GM18508 (cell line): Measurements from ENCODE around the gene ITLN2.
"Not testable (repeated sequence)": the region's sequence is repeated elsewhere in the genome, so short reads cannot be mapped to it uniquely, and the experiment has no call there.

Source experiments
- ATAC-seq: cut with Tn5 transposase; IDR thresholded peaks from one replicate; pipeline ENCODE4 v1.9.1; 2021; ENCODE audit warnings: moderate number of reproducible peaks; ENCODE audit not compliant: insufficient read depth, unreplicated experiment

ITLN2 gene

DNA sequence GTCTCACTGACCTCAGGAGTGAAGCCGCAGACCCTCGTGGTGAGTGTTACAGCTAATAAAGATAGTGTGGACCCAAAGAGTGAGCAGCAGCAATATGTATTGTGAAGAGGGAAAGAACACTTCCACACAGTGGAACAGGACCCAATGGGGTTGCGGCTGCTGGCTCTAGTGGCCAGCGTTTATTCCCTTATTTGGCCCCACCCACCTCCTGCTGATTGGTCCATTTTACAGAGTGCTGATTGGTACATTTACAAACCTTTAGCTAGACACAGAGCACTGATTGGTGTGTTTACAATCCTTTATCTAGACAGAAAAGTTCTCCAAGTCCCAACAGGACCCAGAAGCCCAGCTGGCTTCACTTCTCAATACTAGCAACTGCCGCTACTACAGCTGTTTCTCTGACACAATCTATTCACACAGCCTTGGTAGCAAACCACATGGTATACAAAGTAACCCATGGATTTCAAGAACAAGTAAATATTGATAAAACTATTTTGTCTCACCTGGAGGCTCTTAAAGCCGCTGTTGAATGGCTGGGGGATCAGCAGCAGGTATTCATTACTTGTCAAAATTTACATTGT, 44.3 kb downstream of the ITLN2 start:
- no peak for ATAC-seq

DNA sequence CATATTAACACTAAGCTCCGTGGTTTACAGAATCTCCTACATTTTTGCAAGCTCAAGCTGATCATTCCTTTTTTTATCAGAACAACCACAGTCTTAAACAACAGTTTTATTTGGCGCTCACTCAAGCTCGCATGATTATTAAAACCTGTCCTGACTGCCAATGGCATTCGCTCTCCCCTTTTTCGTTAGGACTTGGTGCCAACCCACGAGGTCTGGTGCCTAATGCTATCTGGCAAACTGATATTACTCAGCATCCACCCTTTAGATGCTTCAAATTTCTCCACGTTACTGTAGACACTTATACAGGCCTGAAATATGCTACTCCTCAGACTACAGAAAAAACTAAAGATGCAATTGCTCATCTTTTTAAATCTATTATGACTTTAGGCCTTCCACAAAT, 46.6 kb downstream of the ITLN2 start:
- no peak for ATAC-seq

DNA sequence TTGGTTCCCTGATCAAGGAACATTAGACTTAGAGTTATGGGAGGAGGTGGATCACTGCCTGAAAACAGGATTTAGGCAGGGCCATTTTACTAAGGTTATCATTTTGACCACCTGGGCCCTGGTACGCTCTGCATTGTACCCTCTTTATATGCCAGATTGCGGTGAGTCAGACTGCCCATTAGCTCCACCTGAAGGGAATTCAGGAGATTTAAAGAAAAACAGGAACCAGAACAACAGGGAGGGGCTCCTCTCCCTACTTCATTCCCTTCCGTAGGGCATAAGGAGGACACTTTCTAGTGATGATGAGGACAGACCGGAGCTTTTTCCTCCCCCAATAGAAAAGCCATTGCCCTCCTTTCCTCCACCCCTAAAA, 49.0 kb downstream of the ITLN2 start:
- ATAC-seq, result no peak

DNA sequence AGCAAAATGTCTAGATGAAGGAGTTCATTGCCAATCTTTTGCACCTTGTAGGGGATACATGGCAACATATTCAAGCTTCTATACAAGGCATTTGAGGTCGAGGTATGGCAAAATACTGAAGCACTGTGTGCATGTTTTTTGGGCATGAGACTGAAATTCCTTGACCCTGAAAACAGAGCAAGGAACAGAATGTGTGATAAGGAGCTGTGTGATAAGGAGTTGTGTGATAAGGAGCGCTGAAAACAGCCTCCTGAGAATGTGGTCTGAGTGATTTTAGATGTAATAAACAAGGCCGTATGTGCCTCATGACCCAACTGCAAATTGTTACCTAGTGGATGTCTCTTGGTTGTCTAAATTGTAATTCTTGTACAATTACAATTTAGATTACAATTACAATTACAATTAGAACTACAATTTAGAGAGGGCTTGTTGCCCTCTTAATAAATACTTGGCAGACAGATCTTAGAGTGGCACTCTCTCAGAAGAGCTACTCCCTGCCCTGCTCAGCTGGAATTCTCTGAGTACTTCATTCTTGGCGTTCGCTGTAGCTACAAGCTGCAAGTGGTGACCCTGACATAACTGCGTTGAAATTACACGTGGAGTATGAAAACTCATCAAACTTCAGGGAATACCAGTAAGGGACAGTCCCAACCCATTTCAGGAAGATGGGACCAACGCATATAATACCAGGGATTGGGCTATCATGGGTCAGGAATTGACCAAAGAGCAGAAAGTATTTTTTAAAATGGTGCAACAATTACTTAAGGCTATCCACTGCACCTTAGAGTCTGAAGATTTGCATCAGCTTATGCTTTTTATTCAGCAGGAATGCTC, 49.6 kb downstream of the ITLN2 start:
- ATAC-seq, result no peak

DNA sequence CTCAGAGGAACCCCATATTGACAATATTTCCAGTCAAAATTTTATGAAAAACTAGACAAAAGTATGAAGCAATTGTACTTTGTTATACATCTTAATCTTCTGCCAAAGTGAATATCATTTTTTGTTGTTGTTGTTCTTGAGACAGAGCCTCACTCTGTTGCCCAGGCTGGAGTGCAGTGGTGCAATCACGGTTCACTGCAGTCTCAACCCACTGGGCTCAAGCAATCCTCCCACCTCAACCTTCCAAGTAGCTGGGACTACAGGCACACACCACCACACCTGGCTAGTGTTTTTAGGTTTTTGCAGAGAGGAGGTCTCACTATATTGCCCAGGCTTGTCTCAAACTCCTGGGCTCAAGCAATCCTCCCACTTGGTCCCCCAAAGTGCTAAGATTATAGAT, 52.4 kb downstream of the ITLN2 start:
- not testable (repeated sequence) for ATAC-seq

DNA sequence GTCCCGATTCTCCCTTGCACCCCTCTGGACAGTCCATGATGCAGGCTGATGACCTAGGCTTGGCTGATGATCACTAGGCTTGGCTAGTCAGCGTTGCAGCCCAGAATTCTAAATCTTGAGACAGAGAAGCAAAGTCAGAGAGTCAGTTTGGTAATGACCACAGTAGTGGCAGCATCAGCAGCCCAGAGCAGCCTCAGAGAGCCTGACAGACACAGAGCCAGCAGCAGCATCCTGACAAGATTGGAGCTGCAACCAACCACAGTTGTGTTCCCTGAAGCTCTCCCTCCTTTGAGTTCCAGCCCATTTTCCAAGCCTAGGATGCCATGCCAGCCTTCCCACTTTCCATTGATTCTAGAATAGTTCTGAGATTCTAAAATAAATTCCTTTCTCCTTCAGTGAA, 52.8 kb downstream of the ITLN2 start:
- ATAC-seq, result no peak

DNA sequence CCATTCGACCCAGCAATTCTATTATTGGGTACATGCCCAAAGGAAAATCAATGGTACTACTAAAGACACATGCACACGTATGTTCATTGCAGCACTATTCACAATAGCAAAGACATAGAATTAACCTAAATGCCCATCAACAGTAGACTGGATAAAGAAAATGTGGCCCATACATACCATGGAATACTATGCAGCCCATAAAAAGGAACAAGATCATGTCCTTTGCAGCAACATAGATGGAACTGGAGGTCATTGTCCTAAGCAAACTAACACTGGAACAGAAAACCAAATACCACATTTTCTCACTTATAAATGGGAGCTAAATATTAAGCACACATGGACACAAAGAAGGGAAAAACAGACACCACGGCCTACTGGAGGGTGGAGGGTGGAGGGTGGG, 53.9 kb downstream of the ITLN2 start:
- not testable (repeated sequence) for ATAC-seq
